Measurements from ENCODE around the gene CFAP119. TPM values are rescaled to one million over a fixed set of nuclear protein-coding genes. Genes with fewer than 3 reads are reported as not detected.

Gene CFAP119
- total and polyA plus RNA-seq, 9 of the 15 experiments (the other 6 are each of a cell fraction or from before 2014, with no cell fraction given), result 5.5 to 33.7 (median 9.6) TPM

- TF ChIP-seq C11orf30 (IDR thresholded peaks at IDR 0.05; ENCODE audit: low read depth), result peak; percentile 37; the same call in 1 of the 2 replicates
- TF ChIP-seq TARDBP (IDR thresholded peaks at IDR 0.05), result no peak
- peak; percentile 42 for TF ChIP-seq POLR2G (IDR thresholded peaks at IDR 0.05; ENCODE audit: low read depth, low read length)
- TF ChIP-seq RBM15 (IDR thresholded peaks at IDR 0.05; ENCODE audit: insufficient read depth, low read length), result no peak
- peak; percentile 63 for TF ChIP-seq MXI1 (IDR thresholded peaks at IDR 0.05; ENCODE audit: low read depth, low read length)
- no peak for TF ChIP-seq MCM2 (IDR thresholded peaks at IDR 0.05; ENCODE audit: low read depth)
- TF ChIP-seq CREB3 (tag; conservative IDR thresholded peaks at IDR 0.05; ENCODE audit: low read depth), result no peak
- TF ChIP-seq RNF2 (IDR thresholded peaks at IDR 0.05), result no peak
- TF ChIP-seq HNRNPL (IDR thresholded peaks at IDR 0.05; ENCODE audit: low read depth, low read length), result no peak
- TF ChIP-seq ZFPM2 (CRISPR knock-in tag; IDR thresholded peaks at IDR 0.05), result no peak
- TF ChIP-seq SUPT5H (IDR thresholded peaks at IDR 0.05), result 0 out of 2 replicates have a peak, but pooled peaks have one; percentile 32
- TF ChIP-seq ZZZ3 (IDR thresholded peaks at IDR 0.05), result no peak
- no peak for TF ChIP-seq ZNF445 (CRISPR knock-in tag; IDR thresholded peaks at IDR 0.05; ENCODE audit: low read depth)
- TF ChIP-seq POLR2AphosphoS5 (IDR thresholded peaks at IDR 0.05; ENCODE audit: control insufficient read depth, insufficient read depth, low read depth, low read length), result peak; percentile 22; the same call in 1 of the 2 replicates
- TF ChIP-seq NFIC (IDR thresholded peaks at IDR 0.05), result peak; percentile 51
- no peak for TF ChIP-seq NCOR1 (IDR thresholded peaks at IDR 0.05)
- TF ChIP-seq ZC3H8 (IDR thresholded peaks at IDR 0.05), result no peak
- TF ChIP-seq TAL1 (IDR thresholded peaks at IDR 0.05), result no peak
- peak; percentile 62 to 83 for TF ChIP-seq MNT (conservative IDR thresholded peaks at IDR 0.05)
- TF ChIP-seq HDGF (IDR thresholded peaks at IDR 0.05), result 0 out of 2 replicates have a peak, but pooled peaks have one; percentile 11
- no peak for TF ChIP-seq IRF1 (CRISPR knock-in tag; IDR thresholded peaks at IDR 0.05; ENCODE audit: borderline replicate concordance)
- no peak for TF ChIP-seq YBX1 (IDR thresholded peaks at IDR 0.05)
- TF ChIP-seq MYNN (IDR thresholded peaks at IDR 0.05), result peak; percentile 5; the same call in 1 of the 2 replicates
- no peak for TF ChIP-seq MYNN (CRISPR knock-in tag; IDR thresholded peaks at IDR 0.05)
- TF ChIP-seq GTF2B (IDR thresholded peaks at IDR 0.05; ENCODE audit: extremely low read depth, insufficient read length), result no peak
- no peak for TF ChIP-seq PCBP1 (IDR thresholded peaks at IDR 0.05; ENCODE audit: low read depth, low read length, poor library complexity, severe bottlenecking)
- TF ChIP-seq ZFX (CRISPR knock-in tag; IDR thresholded peaks at IDR 0.05), result no peak
Observed at GRCh38 chr16:30740364-30741251, 21.3 kb downstream of the CFAP119 start (continued).

Data from K562 (cell line).